Measurements from ENCODE around the gene CRELD1. TPM values are rescaled to one million over a fixed set of nuclear protein-coding genes. Genes with fewer than 3 reads are reported as not detected.

The CRELD1 gene
- total RNA-seq, 2 experiments from 2014 or later = 11.7 to 14.1 TPM

- ChIA-PET CTCF (interaction anchor here (0.5 to 1.8 kb wide), 6 partner anchors 10 to 133 kb away, joined by 3 to 11 read pairs (median 3); partner anchors contain the start of genes CRELD1 and EMC3), POLR2A (interaction anchor here (0.6 to 2.0 kb wide), 6 partner anchors 9 to 416 kb away, joined by 3 to 7 read pairs (median 5); partner anchors contain the start of gene EMC3)
Observed at GRCh38 chr3:9976721-9977709, 43.4 kb downstream of the CRELD1 start.

GRCh38 chr3:9978710-9979305 lies 45.2 kb downstream of the CRELD1 start:
- POLR2A ChIA-PET = interaction anchor here (2.0 kb wide), 1 partner anchor 8 kb away, joined by 7 read pairs; the partner anchor contains the start of gene EMC3
- CTCF ChIA-PET = no interaction called here

GRCh38 chr3:9980251-9980650 lies 46.6 kb downstream of the CRELD1 start:
- POLR2A ChIA-PET = interaction anchor here (0.6 kb wide), 1 partner anchor 15 kb away, joined by 4 read pairs; no protein-coding TSS in a partner anchor
- CTCF ChIA-PET = no interaction called here

- POLR2A ChIA-PET = interaction anchor here (0.5 to 2.1 kb wide), 9 partner anchors 9 to 256 kb away, joined by 3 to 12 read pairs (median 6); partner anchors contain the start of genes ARPC4, CRELD1, PRRT3 and TADA3
- CTCF ChIA-PET = interaction anchor here (0.7 to 2.5 kb wide), 2 partner anchors 9 to 55 kb away, joined by 3 to 11 read pairs; no protein-coding TSS in a partner anchor
Observed at GRCh38 chr3:9986230-9986725, 52.6 kb downstream of the CRELD1 start.

- POLR2A ChIA-PET = interaction anchor here (0.6 kb wide), 1 partner anchor 264 kb away, joined by 3 read pairs; no protein-coding TSS in a partner anchor
- CTCF ChIA-PET = no interaction called here
Observed at GRCh38 chr3:9994086-9994844, 60.6 kb downstream of the CRELD1 start.

Other genes with a start within 250 kb of the CRELD1 start
- under 1 TPM; 0.10 to 0.40 TPM for gene CPNE9, start 230.0 kb upstream of the CRELD1 start, total RNA-seq
- gene BRPF1, start 202.1 kb upstream of the CRELD1 start, total RNA-seq = 10 to 100 TPM; 44.4 to 44.8 TPM
- 10 to 100 TPM; 35.3 to 38.6 TPM for gene OGG1, start 183.9 kb upstream of the CRELD1 start, total RNA-seq
- 10 to 100 TPM; 28.3 to 29.5 TPM for gene CAMK1, start 163.9 kb upstream of the CRELD1 start, total RNA-seq
- 10 to 100 TPM; 57.4 to 58.9 TPM for gene TADA3, start 141.4 kb upstream of the CRELD1 start, total RNA-seq
- gene ARPC4, start 140.8 kb upstream of the CRELD1 start, total RNA-seq = 100 to 1,000 TPM; 299 to 300 TPM
- gene TTLL3, start 123.6 kb upstream of the CRELD1 start, total RNA-seq = 10 to 100 TPM; 22.2 to 23.0 TPM
- 10 to 100 TPM; 80.4 to 81.3 TPM for gene RPUSD3, start 89.8 kb upstream of the CRELD1 start, total RNA-seq
- gene CIDEC, start 53.6 kb upstream of the CRELD1 start, total RNA-seq = not detected
- gene JAGN1, start 43.2 kb upstream of the CRELD1 start, total RNA-seq = 10 to 100 TPM; 51.8 to 53.3 TPM
- 1 to 10 TPM in 1 of 2 experiments, under 1 TPM in 1; 0.70 to 1.3 TPM for gene IL17RE, start 31.0 kb upstream of the CRELD1 start, total RNA-seq
- gene IL17RC, start 16.7 kb upstream of the CRELD1 start, total RNA-seq = under 1 TPM; 0.19 to 0.27 TPM
- gene PRRT3, start 18.6 kb downstream of the CRELD1 start, total RNA-seq = 1 to 10 TPM; 8.3 to 9.4 TPM
- 10 to 100 TPM; 50.4 to 55.5 TPM for gene EMC3, start 53.0 kb downstream of the CRELD1 start, total RNA-seq
- gene FANCD2, start 92.6 kb downstream of the CRELD1 start, total RNA-seq = 10 to 100 TPM; 67.2 to 71.4 TPM
- not detected for gene FANCD2OS, start 174.4 kb downstream of the CRELD1 start, total RNA-seq
- 100 to 1,000 TPM in 1 of 2 experiments, 10 to 100 TPM in 1; 99.7 to 101 TPM for gene BRK1, start 181.8 kb downstream of the CRELD1 start, total RNA-seq
- gene VHL, start 207.9 kb downstream of the CRELD1 start, total RNA-seq = 10 to 100 TPM; 43.2 to 46.5 TPM
- 1 to 10 TPM; 4.0 TPM for gene IRAK2, start 231.1 kb downstream of the CRELD1 start, total RNA-seq

Measured in activated CD8-positive, alpha-beta memory T cell treated with anti-CD3 and anti-CD28 coated beads for 36 hours (primary cell).